Nephron (organoid): ENCODE data around the gene LTBR.
A peak's percentile ranks its signal among the peaks of the same experiment; 100 is the strongest.

ENCODE experiments used
- H3K27ac Mint-ChIP-seq, 3 experiments: 2 replicates each; pipeline ENCODE4 v1.8.0; 2020; ENCODE audit warnings: mixed read lengths in 3 of 3, mild to moderate bottlenecking in 2 of 3, moderate library complexity in 1 of 3
- H3K27me3 Mint-ChIP-seq: 2 replicates; pipeline ENCODE4 v1.8.0; 2021; ENCODE audit warnings: low read depth, mild to moderate bottlenecking, moderate library complexity, mixed read lengths
- H3K36me3 Mint-ChIP-seq: 2 replicates; pipeline ENCODE4 v1.8.0; 2020; ENCODE audit warnings: low read depth, mixed read lengths
- H3K4me1 Mint-ChIP-seq: 2 replicates; pipeline ENCODE4 v1.8.0; 2020; ENCODE audit warnings: mixed read lengths
- H3K4me3 Mint-ChIP-seq, 3 experiments: 2 replicates each; pipeline ENCODE4 v1.8.0; 2020; ENCODE audit warnings: mild to moderate bottlenecking in 3 of 3, mixed read lengths in 3 of 3, moderate library complexity in 2 of 3
- H3K9me3 Mint-ChIP-seq: 2 replicates; pipeline ENCODE4 v1.8.0; 2020; ENCODE audit warnings: mixed read lengths
- CTCF ChIP-seq, 3 experiments: fragments of 200-600 bp; sonication (generic); IDR thresholded peaks; one replicate each; pipeline ENCODE4 v1.5.0; 2021; ENCODE audit warnings: antibody characterized with exemption in 3 of 3; ENCODE audit not compliant: unreplicated experiment in 3 of 3

The LTBR gene

GRCh38 chr12:6370576-6370935, 13.4 kb upstream of the LTBR start:
- H3K27ac Mint-ChIP-seq = peak overlapping the region; percentile 58 to 89 (median 78)

GRCh38 chr12:6370994-6371754, 12.8 kb upstream of the LTBR start:
- Mint-ChIP-seq H3K27ac (peak overlapping the region; percentile 58 to 89 (median 78)), H3K27me3 (peaks cover 12% of the 10 kb centered on the region), H3K4me1 (peaks cover 42% of the 10 kb centered on the region), H3K9me3 (no peaks in the 10 kb centered on the region), H3K36me3 (no peaks in the 10 kb centered on the region), H3K4me3 (peak overlapping the region in 2 of 3 experiments; percentile 22 to 66)
- TF ChIP-seq CTCF (IDR thresholded peaks at IDR 0.05; ENCODE audit: unreplicated experiment in 3 of 3) = peak in 2 of 3 experiments; percentile 14 to 23

More at GRCh38 chr12:6370576-6370935, 13.4 kb upstream of the LTBR start:
- Mint-ChIP-seq H3K4me1 (peaks cover 36% of the 10 kb centered on the region), H3K27me3 (peaks cover 8% of the 10 kb centered on the region), H3K36me3 (no peaks in the 10 kb centered on the region), H3K9me3 (no peaks in the 10 kb centered on the region), H3K4me3 (peak overlapping the region in 1 of 3 experiments; percentile 66)
- TF ChIP-seq CTCF (IDR thresholded peaks at IDR 0.05; ENCODE audit: unreplicated experiment in 3 of 3) = no peak

- Mint-ChIP-seq H3K4me1 (peaks cover 52% of the 10 kb centered on the region), H3K36me3 (no peaks in the 10 kb centered on the region), H3K4me3 (peak overlapping the region in 1 of 3 experiments; percentile 77), H3K27me3 (peaks cover 12% of the 10 kb centered on the region), H3K27ac (peak overlapping the region; percentile 71 to 78 (median 77)), H3K9me3 (no peaks in the 10 kb centered on the region)
- TF ChIP-seq CTCF (IDR thresholded peaks at IDR 0.05; ENCODE audit: unreplicated experiment in 3 of 3) = no peak
These were observed 11.5 kb upstream of the LTBR start for GRCh38 chr12:6372403-6373003.

- Mint-ChIP-seq H3K27me3 (peaks cover 12% of the 10 kb centered on the region), H3K4me3 (peak overlapping the region in 2 of 3 experiments; percentile 33 to 77), H3K27ac (peak overlapping the region; percentile 71 to 78 (median 77)), H3K36me3 (no peaks in the 10 kb centered on the region), H3K9me3 (no peaks in the 10 kb centered on the region), H3K4me1 (peaks cover 51% of the 10 kb centered on the region)
- no peak for TF ChIP-seq CTCF (IDR thresholded peaks at IDR 0.05; ENCODE audit: unreplicated experiment in 3 of 3)
These were observed 10.8 kb upstream of the LTBR start for GRCh38 chr12:6373022-6373787.

- Mint-ChIP-seq H3K4me3 (peak overlapping the region in 2 of 3 experiments; percentile 19 to 80), H3K4me1 (peaks cover 56% of the 10 kb centered on the region), H3K27ac (peak overlapping the region; percentile 27 to 78 (median 77)), H3K27me3 (peaks cover 12% of the 10 kb centered on the region), H3K9me3 (no peaks in the 10 kb centered on the region), H3K36me3 (no peaks in the 10 kb centered on the region)
- no peak for TF ChIP-seq CTCF (IDR thresholded peaks at IDR 0.05; ENCODE audit: unreplicated experiment in 3 of 3)
These were observed 9.8 kb upstream of the LTBR start for GRCh38 chr12:6374028-6374785.
